GM12874 (cell line): ENCODE data around the gene TSPYL1.

Experiments used
- TF ChIP-seq, protein P1 (sequence below): IDR thresholded peaks from 2 replicates; pipeline ENCODE4 v1.5.1; 2011; ENCODE audit warnings: low read depth, mild to moderate bottlenecking, control low read depth, low read length, moderate library complexity; ENCODE audit not compliant: insufficient read depth

TSPYL1 gene

GRCh38 chr6:116307001-116307400 lies 27.3 kb upstream of the TSPYL1 start:
- TF ChIP-seq, protein P1, sequence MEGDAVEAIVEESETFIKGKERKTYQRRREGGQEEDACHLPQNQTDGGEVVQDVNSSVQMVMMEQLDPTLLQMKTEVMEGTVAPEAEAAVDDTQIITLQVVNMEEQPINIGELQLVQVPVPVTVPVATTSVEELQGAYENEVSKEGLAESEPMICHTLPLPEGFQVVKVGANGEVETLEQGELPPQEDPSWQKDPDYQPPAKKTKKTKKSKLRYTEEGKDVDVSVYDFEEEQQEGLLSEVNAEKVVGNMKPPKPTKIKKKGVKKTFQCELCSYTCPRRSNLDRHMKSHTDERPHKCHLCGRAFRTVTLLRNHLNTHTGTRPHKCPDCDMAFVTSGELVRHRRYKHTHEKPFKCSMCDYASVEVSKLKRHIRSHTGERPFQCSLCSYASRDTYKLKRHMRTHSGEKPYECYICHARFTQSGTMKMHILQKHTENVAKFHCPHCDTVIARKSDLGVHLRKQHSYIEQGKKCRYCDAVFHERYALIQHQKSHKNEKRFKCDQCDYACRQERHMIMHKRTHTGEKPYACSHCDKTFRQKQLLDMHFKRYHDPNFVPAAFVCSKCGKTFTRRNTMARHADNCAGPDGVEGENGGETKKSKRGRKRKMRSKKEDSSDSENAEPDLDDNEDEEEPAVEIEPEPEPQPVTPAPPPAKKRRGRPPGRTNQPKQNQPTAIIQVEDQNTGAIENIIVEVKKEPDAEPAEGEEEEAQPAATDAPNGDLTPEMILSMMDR = no peak

GRCh38 chr6:116304538-116305097 lies 24.9 kb upstream of the TSPYL1 start:
- TF ChIP-seq, protein P1 = no peak

DNA sequence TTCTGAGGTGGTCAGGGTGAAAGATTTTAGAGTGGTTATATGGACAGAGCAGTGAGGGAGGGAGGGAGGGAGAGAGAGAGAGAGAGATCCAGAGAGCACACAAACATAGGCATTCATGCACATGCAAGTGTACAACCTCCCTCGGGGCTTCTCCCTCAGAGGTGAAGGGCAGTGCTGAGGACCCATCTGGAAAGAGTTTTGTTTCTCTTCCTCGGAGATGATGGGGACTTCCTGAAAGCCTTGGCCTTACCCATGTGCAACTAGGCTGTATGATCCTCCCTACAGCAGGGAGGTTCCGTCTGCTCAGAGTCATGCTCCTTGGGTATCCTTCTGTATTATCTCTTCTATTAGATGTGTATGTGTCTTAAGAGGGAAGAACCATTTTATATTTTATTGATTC lies 21.4 kb upstream of the TSPYL1 start:
- TF ChIP-seq, protein P1 = no peak

DNA sequence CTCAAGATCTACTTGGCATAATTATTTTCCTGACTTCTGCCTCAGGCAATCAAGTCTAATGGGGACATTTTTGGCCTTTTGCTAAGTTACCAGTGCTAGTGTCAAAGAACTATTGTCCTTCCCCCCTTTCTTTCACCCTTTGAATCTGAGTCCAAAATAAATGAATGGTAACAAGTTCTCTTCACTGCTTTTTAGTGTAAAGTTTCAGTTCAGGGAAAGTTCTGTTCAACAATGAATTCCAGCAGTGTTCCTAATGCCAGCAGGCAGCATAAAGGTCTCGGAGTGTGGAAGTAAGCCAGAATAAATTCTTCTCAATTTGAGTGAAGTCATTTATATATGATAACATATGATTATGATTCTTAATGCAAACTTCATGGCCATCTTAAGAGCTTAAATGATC lies 20.8 kb upstream of the TSPYL1 start:
- TF ChIP-seq, protein P1 = no peak

DNA sequence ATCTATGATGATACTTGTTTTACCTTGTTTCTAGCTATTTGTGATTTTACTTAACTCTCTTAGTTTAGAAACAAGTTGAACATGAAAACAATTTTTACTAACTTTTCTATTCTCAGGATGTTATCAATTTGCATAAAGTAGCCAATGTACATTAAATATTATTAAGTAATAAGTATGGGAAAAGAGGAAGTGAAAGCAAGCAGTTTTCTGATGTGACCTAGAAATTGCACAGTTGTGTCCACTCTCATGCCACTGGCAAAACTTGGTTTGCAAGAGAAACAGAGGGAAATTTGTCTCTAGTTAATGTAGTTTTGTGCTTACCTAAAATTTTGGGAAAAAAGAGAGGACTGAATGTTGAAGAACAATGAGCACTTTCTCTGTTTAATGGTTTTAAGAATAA lies 19.2 kb upstream of the TSPYL1 start:
- TF ChIP-seq, protein P1 = no peak

GRCh38 chr6:116298273-116298672 lies 18.5 kb upstream of the TSPYL1 start:
- TF ChIP-seq, protein P1 = no peak

DNA sequence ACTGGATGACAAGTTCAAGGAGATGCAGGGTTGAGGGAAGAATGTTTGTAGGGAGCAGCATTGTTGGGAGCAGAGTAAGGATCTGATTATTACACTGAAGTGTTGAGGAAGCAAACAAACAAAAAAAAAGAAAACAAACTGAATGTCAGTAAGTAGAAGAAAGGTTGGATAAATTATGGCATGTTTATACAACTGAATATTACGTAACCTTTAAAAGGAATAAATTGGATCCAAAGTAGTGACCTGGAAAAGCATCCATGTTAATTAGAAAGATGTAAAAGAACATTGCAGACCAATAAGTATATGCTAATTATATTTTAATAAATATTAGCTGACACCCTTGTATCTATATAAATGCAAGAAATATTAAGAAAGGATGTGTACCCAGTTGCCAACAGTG lies 12.8 kb upstream of the TSPYL1 start:
- TF ChIP-seq, protein P1 = no peak
